A549 treated with AZD9567 at 1 μM for 4 hours (cell line): ENCODE data around the gene IKZF1. TPM values are rescaled to one million over a fixed set of nuclear protein-coding genes. Genes with fewer than 3 reads are reported as not detected.

Experiments used
- total RNA-seq: library from RNA; stranded (reverse); fragments of 200-300 nt; extraction: Qiagen RNA extraction; gene quantifications from 5 replicates; pipeline ENCODE4 v1.2.3, GENCODE V29; 2022; ENCODE audit not compliant: insufficient read depth

The IKZF1 gene
- total RNA-seq, result 0.02 to 0.14 TPM (median 0.08 TPM) in 3 of 5 replicates, not detected in the others

GRCh38 chr7:50304129-50304910, at the start of gene IKZF1:
TSS of gene IKZF1 (plus strand) at chr7:50304716. CDS start at chr7:50319062, 14,346 bp downstream.

GRCh38 chr7:50449881-50450589, 145.5 kb downstream of the IKZF1 start, which contains the start of gene FIGNL1:
TSS of gene FIGNL1 (minus strand) at chr7:50450350. CDS start at chr7:50447287, 3,063 bp downstream.

Other genes with a start within 250 kb of the IKZF1 start
- gene ZPBP, start 211.5 kb upstream of the IKZF1 start, total RNA-seq, result not detected in 5 replicates
- 16.2 to 21.2 TPM (median 18.3 TPM) in 5 replicates for gene FIGNL1, start 145.6 kb downstream of the IKZF1 start, total RNA-seq